A549 (cell line): ENCODE data around the gene KIF4A. TPM values are rescaled to one million over a fixed set of nuclear protein-coding genes. Genes with fewer than 3 reads are reported as not detected.
A peak's percentile ranks its signal among the peaks of the same experiment; 100 is the strongest.
"Not testable (repeated sequence)": the region's sequence is repeated elsewhere in the genome, so short reads cannot be mapped to it uniquely, and the experiment has no call there.

Source experiments
- ATAC-seq, 2 experiments: fragments of 200-7000 bp in 1 of 2; fragments of >200 bp in 1 of 2; cut with Nextera tagmentation in 1 of 2; cut with Tn5 transposase in 1 of 2; 3 replicates each; pipeline versions ENCODE4 v1.8.0 to v1.9.1; 2018 to 2020; ENCODE audit warnings: mild to moderate bottlenecking in 1 of 2, moderate library complexity in 1 of 2
- CTCF ChIA-PET: fragments of 300-600 bp; sonication (Branson Sonifier 250); formaldehyde crosslinking; extraction: SDS; loops from one replicate; lab custom pipeline; 2021; ENCODE audit warnings: antibody characterized with exemption, inconsistent platforms; lab: Yijun Ruan, JAX
- POLR2A ChIA-PET: fragments of 350-600 bp; formaldehyde crosslinking; extraction: SDS; loops from one replicate; lab custom pipeline; 2021; ENCODE audit warnings: antibody characterized with exemption, inconsistent platforms; lab: Yijun Ruan, JAX
- DNase-seq, 2 experiments: peaks; one replicate each; pipeline versions ENCODE4 v3.0.0 to v3.0.0-alpha.2; 2011 to 2016; ENCODE audit warnings: low read depth in 1 of 2, low spot score in 1 of 2
- FAIRE-seq: peaks from 2 replicates; lab custom pipeline; 2011; peaks lifted over from hg19 to GRCh38; lab: Jason Lieb, UNC
- H3K27ac ChIP-seq, 2 experiments: fragments of >200 bp; sonication (Bioruptor Twin); formaldehyde crosslinking; 3 replicates each; pipeline ENCODE4 v1.5.1; 2016 to 2017
- H3K4me1 ChIP-seq: fragments of >200 bp; sonication (Bioruptor Twin); formaldehyde crosslinking; 3 replicates; pipeline ENCODE4 v1.6.1; 2016
- H3K4me2 ChIP-seq: fragments of >200 bp; sonication (Bioruptor Twin); formaldehyde crosslinking; 3 replicates; pipeline ENCODE4 v1.6.1; 2016
- H3K4me3 ChIP-seq: fragments of >200 bp; sonication (Bioruptor Twin); formaldehyde crosslinking; 3 replicates; pipeline ENCODE4 v1.5.1; 2016
- H3K9me3 ChIP-seq: fragments of >200 bp; sonication (Bioruptor Twin); formaldehyde crosslinking; 3 replicates; pipeline ENCODE4 v1.6.1; 2016
- CBX2 ChIP-seq: fragments of 200-600 bp; sonication (generic); IDR thresholded peaks from 2 replicates; pipeline ENCODE4 v1.6.1; 2016; ENCODE audit warnings: low read depth, mild to moderate bottlenecking, borderline replicate concordance
- CBX8 ChIP-seq: fragments of 200-600 bp; sonication (generic); IDR thresholded peaks from 2 replicates; pipeline ENCODE4 v1.6.1; 2016
- CHD2 ChIP-seq: fragments of 150-350 bp; IDR thresholded peaks from 2 replicates; pipeline ENCODE4 v1.6.1; 2014; ENCODE audit warnings: low read length; ENCODE audit not compliant: partially characterized antibody
- EP300 ChIP-seq, 2 experiments: fragments of >200 bp; sonication (Bioruptor Twin); formaldehyde crosslinking; IDR thresholded peaks; 2 replicates in 1 of 2; 3 replicates in 1 of 2; pipeline ENCODE4 v1.6.1; 2016 to 2017
- ESRRA ChIP-seq: fragments of 150-350 bp; IDR thresholded peaks from 2 replicates; pipeline ENCODE4 v1.6.1; 2014; ENCODE audit warnings: mild to moderate bottlenecking, low read length, borderline replicate concordance
- FOSB ChIP-seq: fragments of 250-450 bp; sonication (Bioruptor Pico); IDR thresholded peaks from 2 replicates; pipeline ENCODE4 v1.5.0; 2020; ENCODE audit warnings: mild to moderate bottlenecking, moderate library complexity
- HDAC2 ChIP-seq: fragments of 200-600 bp; sonication (generic); IDR thresholded peaks from 2 replicates; pipeline ENCODE4 v1.6.1; 2016
- HOXB13 ChIP-seq: fragments of 250-450 bp; sonication (Bioruptor Pico); IDR thresholded peaks from 2 replicates; pipeline ENCODE4 v1.5.0; 2020; ENCODE audit warnings: low read depth, mild to moderate bottlenecking, moderate library complexity
- HOXB5 ChIP-seq: fragments of 250-450 bp; sonication (Bioruptor Pico); IDR thresholded peaks from 2 replicates; pipeline ENCODE4 v1.5.0; 2020; ENCODE audit warnings: mild to moderate bottlenecking, moderate library complexity
- JUN ChIP-seq, 2 experiments: fragments of >200 bp; sonication (Bioruptor Twin); formaldehyde crosslinking; IDR thresholded peaks; 2 replicates in 1 of 2; 3 replicates in 1 of 2; pipeline ENCODE4 v1.6.1; 2016 to 2017
- MAZ ChIP-seq: fragments of 150-350 bp; IDR thresholded peaks from 2 replicates; pipeline ENCODE4 v1.6.1; 2014; ENCODE audit warnings: antibody characterized with exemption, low read depth, low read length, borderline replicate concordance
- NR3C1 ChIP-seq: fragments of >200 bp; sonication (Bioruptor Twin); formaldehyde crosslinking; IDR thresholded peaks from 3 replicates; pipeline ENCODE4 v1.6.1; 2017
- POLR2AphosphoS2 ChIP-seq: conservative IDR thresholded peaks from 2 replicates; pipeline ENCODE4 v1.6.1; 2012; ENCODE audit warnings: low read length, improper control_type of control experiment, inconsistent platforms
- RFX5 ChIP-seq: fragments of 450-650 bp; IDR thresholded peaks from 2 replicates; pipeline ENCODE4 v1.7.1; 2014; ENCODE audit warnings: antibody characterized with exemption, mild to moderate bottlenecking, moderate library complexity
- SREBF2 ChIP-seq: fragments of 450-650 bp; IDR thresholded peaks from 2 replicates; pipeline ENCODE4 v1.6.1; 2014; ENCODE audit warnings: mild to moderate bottlenecking, moderate library complexity
- TP53 ChIP-seq: fragments of 250-450 bp; sonication (Bioruptor Pico); IDR thresholded peaks from 2 replicates; pipeline ENCODE4 v1.5.0; 2021; ENCODE audit warnings: mild to moderate bottlenecking, moderate library complexity
- ZC3H11A ChIP-seq: fragments of 450-650 bp; IDR thresholded peaks from 2 replicates; pipeline ENCODE4 v1.6.1; 2014; ENCODE audit warnings: antibody characterized with exemption, mild to moderate bottlenecking
- WGBS: methylation state at CpG from one replicate; pipeline ENCODE4 v1.1.6; 2017; ENCODE audit errors: missing lambda C conversion rate; 5-methylcytosine and 5-hydroxymethylcytosine counted together
- polyA plus RNA-seq, 4 experiments: library from polyadenylated mRNA; depleted of rRNA in 3 of 4; stranded (reverse); fragments of >200 nt; fragmentation: RNase III in 1 of 4; extraction: RNeasy Plus Mini Kit Qiagen cat#74134 plus additional on column Dnase treatment in 1 of 4; gene quantifications; 2 replicates in 3 of 4; 3 replicates in 1 of 4; pipeline ENCODE4 v1.2.3, GENCODE V29; 2011 to 2017
- TF ChIP-seq, protein P1 (sequence below): fragments of >200 bp; sonication (Bioruptor Twin); formaldehyde crosslinking; IDR thresholded peaks from 3 replicates; pipeline ENCODE4 v1.5.1; 2016
- TF ChIP-seq, protein P2 (sequence below): fragments of >200 bp; sonication (Bioruptor Twin); formaldehyde crosslinking; IDR thresholded peaks from 2 replicates; pipeline ENCODE4 v1.6.1; 2016
- TF ChIP-seq, protein P3 (sequence below): fragments of 250-450 bp; sonication (Bioruptor Pico); IDR thresholded peaks from 2 replicates; pipeline ENCODE4 v1.5.0; 2020; ENCODE audit warnings: low read depth, mild to moderate bottlenecking, moderate library complexity
- TF ChIP-seq, protein P4 (sequence below): fragments of 150-350 bp; IDR thresholded peaks from 2 replicates; pipeline ENCODE4 v1.6.1; 2014; ENCODE audit warnings: low read depth, mild to moderate bottlenecking, low read length

Gene KIF4A
- polyA plus RNA-seq, 2 of the 4 experiments (the other 2 are of a cell fraction), result 27.9 to 46.6 TPM

DNA sequence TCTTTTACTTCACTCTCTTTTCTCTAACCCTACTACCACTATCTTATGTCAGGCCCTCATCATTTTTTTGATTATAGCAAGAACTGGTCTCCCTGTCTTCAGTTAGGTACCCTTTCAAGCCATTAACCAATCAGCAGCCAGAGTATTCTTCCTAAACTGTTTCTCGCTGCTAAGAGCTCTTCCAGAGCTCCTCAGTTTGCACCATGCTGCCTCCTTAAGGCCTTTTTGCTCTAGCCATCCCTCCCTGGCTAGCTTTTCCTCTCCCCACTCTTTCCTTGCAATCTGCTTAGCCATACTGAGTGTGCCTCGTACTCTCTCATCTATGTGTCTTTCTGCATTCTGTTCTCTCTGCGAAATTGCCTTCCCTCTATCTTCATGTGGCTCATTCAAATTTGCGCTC, 32.9 kb downstream of the KIF4A start (continued):
- TF ChIP-seq, protein P1, sequence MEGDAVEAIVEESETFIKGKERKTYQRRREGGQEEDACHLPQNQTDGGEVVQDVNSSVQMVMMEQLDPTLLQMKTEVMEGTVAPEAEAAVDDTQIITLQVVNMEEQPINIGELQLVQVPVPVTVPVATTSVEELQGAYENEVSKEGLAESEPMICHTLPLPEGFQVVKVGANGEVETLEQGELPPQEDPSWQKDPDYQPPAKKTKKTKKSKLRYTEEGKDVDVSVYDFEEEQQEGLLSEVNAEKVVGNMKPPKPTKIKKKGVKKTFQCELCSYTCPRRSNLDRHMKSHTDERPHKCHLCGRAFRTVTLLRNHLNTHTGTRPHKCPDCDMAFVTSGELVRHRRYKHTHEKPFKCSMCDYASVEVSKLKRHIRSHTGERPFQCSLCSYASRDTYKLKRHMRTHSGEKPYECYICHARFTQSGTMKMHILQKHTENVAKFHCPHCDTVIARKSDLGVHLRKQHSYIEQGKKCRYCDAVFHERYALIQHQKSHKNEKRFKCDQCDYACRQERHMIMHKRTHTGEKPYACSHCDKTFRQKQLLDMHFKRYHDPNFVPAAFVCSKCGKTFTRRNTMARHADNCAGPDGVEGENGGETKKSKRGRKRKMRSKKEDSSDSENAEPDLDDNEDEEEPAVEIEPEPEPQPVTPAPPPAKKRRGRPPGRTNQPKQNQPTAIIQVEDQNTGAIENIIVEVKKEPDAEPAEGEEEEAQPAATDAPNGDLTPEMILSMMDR, result no peak
- no peak for TF ChIP-seq JUN (IDR thresholded peaks at IDR 0.05)

DNA sequence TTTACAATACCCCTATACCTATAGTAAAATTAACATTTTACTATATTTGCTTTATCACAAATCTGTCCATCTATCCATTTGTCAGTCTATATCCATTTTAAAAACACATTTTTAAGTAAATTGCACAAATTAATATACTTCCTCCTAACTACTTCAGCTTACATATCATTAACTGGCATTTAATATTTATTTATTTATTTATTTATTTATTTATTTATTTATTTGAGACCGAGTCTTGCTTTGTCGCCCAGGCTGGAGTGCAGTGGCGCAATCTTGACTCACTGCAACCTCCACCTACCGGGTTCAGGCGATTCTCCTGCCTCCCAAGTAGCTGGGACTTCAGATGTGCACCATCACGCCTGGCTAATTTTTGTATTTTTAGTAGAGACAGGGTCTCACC, 33.7 kb downstream of the KIF4A start:
- CTCF ChIA-PET, H3K4me2 ChIP-seq, H3K4me1 ChIP-seq, H3K9me3 ChIP-seq, DNase-seq, H3K4me3 ChIP-seq, ATAC-seq, POLR2A ChIA-PET, H3K27ac ChIP-seq, FAIRE-seq: not testable (repeated sequence)
- WGBS, result 97% methylated on average over 6 of the region's 6 CpGs
- TF ChIP-seq ZC3H11A, result peak; percentile 76

DNA sequence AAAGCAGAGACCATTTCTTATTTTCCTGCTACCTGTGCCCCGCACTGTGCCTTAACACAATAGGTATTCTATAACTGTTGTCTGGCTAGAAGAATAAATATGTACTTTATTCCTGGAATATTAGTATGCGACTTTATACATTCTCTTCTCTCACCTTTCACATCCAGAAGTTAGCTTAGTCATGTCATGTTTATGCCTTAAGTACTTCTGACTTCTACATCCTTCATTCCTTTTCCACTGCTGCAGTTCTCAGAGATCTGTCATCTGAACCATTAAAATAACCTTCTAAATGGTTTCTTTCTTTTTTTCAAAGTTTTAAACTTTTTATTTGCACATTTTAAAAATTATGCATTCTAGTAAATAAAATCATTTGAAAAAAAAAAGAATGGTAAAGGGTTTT, 34.4 kb downstream of the KIF4A start:
- CTCF ChIA-PET, result no interaction called here

DNA sequence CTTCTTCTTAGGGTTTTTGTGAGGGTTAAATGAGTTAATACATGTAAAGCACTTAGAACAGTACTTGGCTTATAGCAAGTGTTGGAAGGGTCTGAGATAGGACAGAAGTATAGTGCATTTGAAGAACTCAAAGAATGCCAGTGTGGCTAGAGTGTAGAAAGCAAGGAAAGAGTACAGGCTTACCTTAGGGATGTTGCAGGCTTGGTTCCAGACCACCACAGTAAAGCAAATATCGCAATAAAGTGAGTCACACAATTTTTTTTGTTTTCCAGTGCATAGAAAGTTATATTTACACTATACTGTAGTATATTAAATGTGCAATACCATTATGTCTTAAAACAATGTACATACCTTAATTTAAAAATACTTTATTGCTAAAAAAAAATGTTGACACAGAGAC, 41.3 kb downstream of the KIF4A start:
- FAIRE-seq (peak; percentile 23), ATAC-seq (no peak), DNase-seq (no peak)
- H3K4me1 ChIP-seq, result no peaks in the 10 kb centered on the region
- WGBS, result 90% methylated on average over 1 of the region's 1 CpG
- H3K27ac ChIP-seq, result no peak overlapping the region
- no peak overlapping the region for H3K4me2 ChIP-seq
- TF ChIP-seq SREBF2 (no peak), RFX5 (no peak)
- no peak overlapping the region for H3K4me3 ChIP-seq
- no peaks in the 10 kb centered on the region for H3K9me3 ChIP-seq
- CTCF ChIA-PET, result no interaction called here
- POLR2A ChIA-PET, result no interaction called here

More for the DNA sequence above, 34.4 kb downstream of the KIF4A start:
- 98% methylated on average over 2 of the region's 2 CpGs for WGBS
- Histone ChIP-seq H3K9me3 (no peaks in the 10 kb centered on the region), H3K27ac (no peak overlapping the region), H3K4me1 (no peaks in the 10 kb centered on the region), H3K4me3 (no peak overlapping the region), H3K4me2 (no peak overlapping the region)
- FAIRE-seq (peak; percentile 74), DNase-seq (no peak), ATAC-seq (no peak)
- POLR2A ChIA-PET, result no interaction called here
- TF ChIP-seq HOXB13 (CRISPR knock-in tag) (no peak), HOXB5 (CRISPR knock-in tag) (no peak), HDAC2 (no peak), ESRRA (no peak), CBX2 (no peak), MAZ (no peak), FOSB (CRISPR knock-in tag) (no peak)
- TF ChIP-seq, protein P2, sequence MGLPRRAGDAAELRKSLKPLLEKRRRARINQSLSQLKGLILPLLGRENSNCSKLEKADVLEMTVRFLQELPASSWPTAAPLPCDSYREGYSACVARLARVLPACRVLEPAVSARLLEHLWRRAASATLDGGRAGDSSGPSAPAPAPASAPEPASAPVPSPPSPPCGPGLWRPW, result no peak

DNA sequence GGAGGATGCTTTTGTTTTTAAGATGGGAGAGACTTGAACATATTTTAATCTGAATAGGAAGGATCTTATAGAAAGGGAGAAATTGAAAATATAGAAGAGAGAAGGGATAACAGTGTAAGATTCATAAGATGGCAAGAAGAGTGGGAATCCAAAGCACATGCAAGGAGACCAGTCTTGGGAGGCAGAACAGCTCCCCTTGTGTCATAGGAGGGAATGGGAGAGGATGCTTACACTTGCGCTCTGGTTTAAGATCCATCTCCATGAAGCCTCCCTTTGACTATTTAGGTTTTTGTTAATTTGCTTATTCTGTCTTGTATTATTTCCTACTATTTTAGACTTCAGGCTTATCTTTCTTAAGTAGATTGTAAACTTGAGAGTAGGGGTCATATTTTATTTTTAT, 42.7 kb downstream of the KIF4A start:
- POLR2A ChIA-PET, result no interaction called here
- WGBS, result 94% methylated on average over 1 of the region's 1 CpG
- peak; percentile 84 for FAIRE-seq
- H3K27ac ChIP-seq, result no peak overlapping the region
- no peaks in the 10 kb centered on the region for H3K9me3 ChIP-seq
- TF ChIP-seq NR3C1 (no peak), CBX8 (no peak), EP300 (IDR thresholded peaks at IDR 0.05) (no peak), ZC3H11A (no peak), CHD2 (no peak), POLR2AphosphoS2 (no peak), TP53 (no peak), MAZ (no peak)
- TF ChIP-seq, protein P3, sequence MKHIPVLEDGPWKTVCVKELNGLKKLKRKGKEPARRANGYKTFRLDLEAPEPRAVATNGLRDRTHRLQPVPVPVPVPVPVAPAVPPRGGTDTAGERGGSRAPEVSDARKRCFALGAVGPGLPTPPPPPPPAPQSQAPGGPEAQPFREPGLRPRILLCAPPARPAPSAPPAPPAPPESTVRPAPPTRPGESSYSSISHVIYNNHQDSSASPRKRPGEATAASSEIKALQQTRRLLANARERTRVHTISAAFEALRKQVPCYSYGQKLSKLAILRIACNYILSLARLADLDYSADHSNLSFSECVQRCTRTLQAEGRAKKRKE (CRISPR knock-in tag), result no peak
- TF ChIP-seq, protein P4, sequence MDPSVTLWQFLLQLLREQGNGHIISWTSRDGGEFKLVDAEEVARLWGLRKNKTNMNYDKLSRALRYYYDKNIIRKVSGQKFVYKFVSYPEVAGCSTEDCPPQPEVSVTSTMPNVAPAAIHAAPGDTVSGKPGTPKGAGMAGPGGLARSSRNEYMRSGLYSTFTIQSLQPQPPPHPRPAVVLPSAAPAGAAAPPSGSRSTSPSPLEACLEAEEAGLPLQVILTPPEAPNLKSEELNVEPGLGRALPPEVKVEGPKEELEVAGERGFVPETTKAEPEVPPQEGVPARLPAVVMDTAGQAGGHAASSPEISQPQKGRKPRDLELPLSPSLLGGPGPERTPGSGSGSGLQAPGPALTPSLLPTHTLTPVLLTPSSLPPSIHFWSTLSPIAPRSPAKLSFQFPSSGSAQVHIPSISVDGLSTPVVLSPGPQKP, result no peak
- DNase-seq, result peak; percentile 4 to 20
- ATAC-seq, result peak in 1 of 2 experiments; percentile 70; a peak in 3 of 6 replicates
- H3K4me2 ChIP-seq, result no peak overlapping the region
- CTCF ChIA-PET, result no interaction called here
- no peaks in the 10 kb centered on the region for H3K4me1 ChIP-seq
- H3K4me3 ChIP-seq, result no peak overlapping the region
